Amniotic epithelial cell (primary cell): ENCODE data around the gene STK32A.
"Not testable (repeated sequence)": the region's sequence is repeated elsewhere in the genome, so short reads cannot be mapped to it uniquely, and the experiment has no call there.

Experiments used
- DNase-seq: peaks from one replicate; pipeline ENCODE4 v3.0.0-alpha.2; 2010; ENCODE audit warnings: low read depth

The STK32A gene

DNA sequence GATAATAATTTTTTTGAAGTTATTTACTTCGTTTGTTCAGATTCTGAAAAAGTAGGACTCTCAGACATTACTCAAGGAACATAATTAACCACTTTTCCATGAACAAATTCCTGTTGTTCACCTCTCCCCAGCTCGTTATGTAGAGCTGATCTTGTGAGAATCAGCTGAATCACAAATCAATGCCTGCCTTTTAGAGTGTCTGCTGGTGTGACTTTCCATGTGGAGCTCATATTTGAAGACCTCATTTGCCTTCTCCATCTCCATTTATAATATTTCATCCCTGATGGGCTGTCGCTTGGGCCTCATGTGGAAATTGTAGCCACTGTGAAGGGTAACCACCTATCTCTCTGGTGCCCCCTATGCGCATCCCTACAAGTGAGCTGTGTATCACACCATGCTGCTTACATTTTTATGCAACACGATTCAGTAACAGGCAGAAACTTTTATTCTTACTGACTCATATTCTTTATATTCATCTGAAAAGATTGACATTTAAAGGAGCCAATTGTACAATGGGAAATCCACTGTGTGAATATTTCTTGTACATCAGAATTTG lies 111.3 kb downstream of the STK32A start:
- DNase-seq, result no peak

DNA sequence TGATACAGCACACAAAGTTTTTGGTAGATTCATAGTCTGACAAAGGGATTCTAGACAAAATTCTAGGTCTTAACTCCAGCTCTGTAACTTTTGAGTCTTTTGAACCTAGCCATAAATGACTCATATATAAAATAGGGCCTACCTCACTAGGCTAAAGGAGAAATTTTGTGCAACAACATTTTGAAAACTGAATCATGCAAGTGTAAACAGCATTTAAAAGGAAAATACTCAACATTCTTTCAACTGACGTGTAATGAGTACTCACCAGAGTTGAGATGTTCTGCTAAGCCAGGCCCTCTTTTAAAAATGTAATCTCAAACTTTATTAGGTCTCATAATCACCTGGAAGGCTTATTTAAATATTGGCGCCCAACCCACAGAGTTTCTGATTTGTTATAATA lies 113.2 kb downstream of the STK32A start:
- peak; percentile 12 for DNase-seq

GRCh38 chr5:147348451-147348850 lies 113.6 kb downstream of the STK32A start:
- no peak for DNase-seq

DNA sequence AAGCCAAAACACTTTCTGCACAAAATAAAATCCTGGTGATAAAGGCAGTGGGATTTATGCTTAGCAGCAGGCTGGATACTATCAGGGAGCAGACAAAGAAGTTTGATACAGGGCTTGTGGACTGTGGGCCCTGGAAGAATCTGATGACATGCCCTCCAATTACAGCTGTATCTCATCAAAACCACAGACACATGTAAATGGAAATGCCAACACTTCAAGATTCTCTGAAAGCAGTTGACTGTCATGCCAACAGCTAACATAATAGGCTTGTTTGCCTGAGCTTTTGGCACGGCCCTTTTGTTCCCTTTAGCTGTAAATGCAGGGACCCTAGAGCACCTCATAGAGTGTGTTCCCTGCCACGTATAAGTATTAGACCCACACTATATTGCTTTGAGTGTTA lies 114.4 kb downstream of the STK32A start:
- DNase-seq, result no peak

DNA sequence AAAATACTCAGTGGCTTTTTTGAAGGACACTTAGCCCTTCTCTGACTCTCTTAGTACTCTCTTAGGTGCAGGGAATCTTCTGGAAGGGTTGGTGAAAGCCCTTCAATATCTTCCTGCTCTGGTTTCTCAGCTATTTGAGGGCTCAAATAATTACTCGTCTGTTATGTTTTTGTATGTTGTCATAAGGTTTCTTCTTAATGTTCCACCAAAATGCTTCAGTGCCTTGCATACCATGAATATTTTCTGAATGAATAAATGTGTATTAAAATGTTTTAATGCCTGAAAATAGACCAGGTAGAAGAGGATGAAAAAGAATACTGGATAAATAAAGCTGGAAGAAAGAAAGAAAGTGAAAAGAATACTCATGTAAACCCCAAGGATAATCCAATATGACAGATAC lies 124.3 kb downstream of the STK32A start:
- DNase-seq, result no peak

- no peak for DNase-seq
These were observed 124.8 kb downstream of the STK32A start for GRCh38 chr5:147359581-147359980.

DNA sequence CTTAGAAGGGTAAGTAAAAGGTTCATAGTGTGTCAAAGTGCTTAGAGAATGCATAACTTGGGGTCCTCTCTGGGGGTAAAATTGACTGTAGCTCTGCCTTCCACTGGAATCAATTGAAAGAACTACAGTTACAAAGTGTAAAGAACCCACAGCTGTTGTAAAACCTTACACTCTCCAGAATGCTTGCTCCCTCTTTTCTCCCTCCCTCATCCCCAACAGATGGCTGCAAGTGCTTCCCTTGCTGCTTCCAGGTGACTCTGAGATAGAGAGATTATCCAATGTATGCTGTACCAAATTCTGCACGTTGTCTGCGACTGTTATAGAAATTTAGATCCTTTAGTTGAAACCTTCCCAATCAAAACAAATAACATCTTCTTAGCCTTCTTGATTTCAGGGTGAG lies 126.0 kb downstream of the STK32A start:
- DNase-seq, result no peak

GRCh38 chr5:147361441-147362175 lies 126.8 kb downstream of the STK32A start:
- DNase-seq, result no peak

DNA sequence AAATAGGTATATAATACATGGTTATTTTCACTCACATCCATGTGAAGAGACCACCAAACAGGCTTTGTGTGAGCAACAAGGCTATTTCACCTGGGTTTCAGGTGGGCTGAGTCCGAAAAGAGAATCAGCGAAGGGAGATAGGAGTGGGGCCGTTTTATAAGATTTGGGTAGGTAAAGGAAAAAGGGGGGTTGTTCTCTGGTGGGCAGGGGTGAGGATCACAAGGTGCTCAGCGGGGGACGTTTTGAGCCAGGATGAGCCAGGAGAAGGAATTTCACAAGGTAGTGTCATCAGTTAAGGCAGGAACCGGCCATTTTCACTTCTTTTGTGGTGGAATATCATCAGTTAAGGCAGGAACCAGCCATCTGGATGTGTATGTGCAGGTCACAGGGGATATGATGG lies 132.6 kb downstream of the STK32A start:
- DNase-seq, result not testable (repeated sequence)

DNA sequence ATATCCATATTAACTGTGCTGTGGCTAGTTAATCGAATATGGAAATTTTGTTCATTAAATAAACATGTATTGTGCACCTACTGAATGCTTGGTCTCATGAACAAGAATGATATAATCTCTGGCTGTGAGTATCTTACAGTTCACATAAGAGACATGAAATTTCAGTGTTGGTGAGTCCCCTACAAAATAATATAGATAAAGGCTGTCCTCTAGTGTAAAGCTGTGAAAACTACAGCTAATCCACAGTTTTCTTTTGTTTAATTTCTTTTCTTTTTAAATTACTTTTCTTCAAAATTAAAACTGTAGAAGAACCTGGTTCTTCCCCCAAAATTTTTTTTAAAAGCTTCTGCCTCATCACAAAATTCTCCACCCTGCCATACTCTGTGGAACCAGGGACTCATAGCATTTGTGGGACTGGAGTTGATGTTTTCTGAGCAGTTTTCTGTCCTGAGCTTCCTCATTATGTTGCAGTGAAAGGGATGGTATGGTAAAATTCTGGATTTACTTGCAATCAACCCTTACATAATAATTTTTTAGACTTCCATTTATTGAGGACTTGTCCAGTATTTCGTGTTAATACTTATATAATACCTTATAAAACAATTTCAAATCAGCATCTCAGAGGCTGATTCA lies 135.0 kb downstream of the STK32A start:
- no peak for DNase-seq

GRCh38 chr5:147371290-147371689 lies 136.5 kb downstream of the STK32A start:
- DNase-seq, result no peak

GRCh38 chr5:147372191-147372590 lies 137.4 kb downstream of the STK32A start:
- DNase-seq, result no peak

- DNase-seq, result no peak
These were observed 138.5 kb downstream of the STK32A start for GRCh38 chr5:147373328-147373727.

- no peak for DNase-seq
These were observed 140.3 kb downstream of the STK32A start for GRCh38 chr5:147375151-147375550.

DNA sequence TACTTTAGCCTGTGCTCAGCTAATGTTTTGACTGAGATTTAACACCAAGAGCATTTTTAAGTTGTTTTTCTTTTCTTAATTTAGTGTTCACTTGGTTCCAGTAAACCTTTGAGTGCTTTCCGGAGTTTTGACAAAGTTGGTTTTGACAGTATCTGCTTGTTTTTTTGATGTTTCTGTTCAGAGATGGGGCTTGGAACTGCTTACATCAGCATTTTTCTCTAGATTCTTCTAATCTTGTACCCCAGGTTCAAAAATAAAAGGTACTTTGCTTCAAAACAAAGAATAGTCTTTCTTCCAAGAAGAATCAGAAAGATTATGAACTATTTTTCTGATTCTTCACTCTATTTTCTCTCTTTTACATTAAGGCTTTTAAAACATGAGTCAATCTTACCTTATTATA lies 142.9 kb downstream of the STK32A start:
- no peak for DNase-seq

GRCh38 chr5:147381555-147381954 lies 146.7 kb downstream of the STK32A start:
- no peak for DNase-seq

GRCh38 chr5:147382776-147383175 lies 147.9 kb downstream of the STK32A start:
- DNase-seq, result no peak

DNA sequence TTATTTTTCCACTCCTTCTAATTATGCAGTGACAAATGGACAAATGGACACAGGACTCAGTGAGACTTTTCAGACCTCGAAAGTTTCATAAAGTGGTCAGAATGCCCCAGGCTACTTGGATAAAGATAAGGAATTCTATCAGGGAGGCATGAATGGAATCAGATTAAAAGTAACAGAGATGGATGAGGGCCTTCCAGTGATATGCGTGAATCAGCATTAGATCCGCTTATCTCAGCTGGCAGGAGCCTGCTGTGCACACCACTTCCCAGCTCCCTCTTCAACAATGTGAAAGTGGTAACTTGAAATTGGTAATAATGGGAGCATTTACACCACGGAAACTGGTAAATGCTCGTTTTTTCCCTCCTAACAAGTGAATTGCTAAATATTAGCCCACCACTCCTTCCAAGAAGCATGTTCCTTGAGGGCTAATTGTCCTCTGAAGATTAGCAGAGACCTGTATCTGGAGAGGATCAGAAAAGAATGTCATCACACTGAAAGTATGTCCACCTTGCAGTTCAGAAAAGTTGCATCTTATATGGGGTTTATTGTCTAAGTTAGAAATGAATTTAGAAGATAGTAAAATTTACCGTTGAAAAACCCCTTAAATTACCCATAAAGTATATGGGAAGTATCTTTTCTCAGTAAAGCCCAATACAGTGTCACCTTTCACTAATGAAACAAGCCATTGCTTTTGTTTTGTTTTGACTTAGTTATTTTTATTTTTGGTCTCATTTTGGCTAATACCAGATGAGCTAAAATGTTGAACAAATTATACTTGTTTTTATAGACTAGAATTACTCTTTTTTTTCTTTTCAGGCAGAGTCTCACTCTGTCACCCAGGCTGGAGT lies 149.7 kb downstream of the STK32A start:
- peak; percentile 63 for DNase-seq

DNA sequence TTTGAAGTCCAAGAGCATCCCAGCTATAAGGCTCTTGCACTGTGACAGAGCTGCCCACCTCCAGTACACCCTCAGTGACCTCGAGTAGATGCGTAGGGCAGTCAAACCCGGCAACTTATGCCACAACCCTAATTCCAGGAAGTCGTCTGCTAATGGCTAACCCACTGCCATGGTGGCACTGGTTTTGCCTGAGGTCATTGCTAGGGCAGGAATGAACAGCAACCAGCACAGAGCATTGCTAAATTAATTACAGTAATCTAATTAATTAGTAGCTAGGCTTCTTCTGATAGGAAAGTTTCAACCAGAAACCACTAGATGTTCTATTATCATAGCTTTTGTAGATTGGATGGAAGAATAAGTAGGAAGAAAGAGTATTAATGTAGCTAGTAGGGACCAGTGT lies 152.3 kb downstream of the STK32A start:
- no peak for DNase-seq

- no peak for DNase-seq
These were observed 153.6 kb downstream of the STK32A start for GRCh38 chr5:147388184-147389108.

- DNase-seq, result no peak
These were observed 155.9 kb downstream of the STK32A start for GRCh38 chr5:147390654-147391225.
